Vagina (tissue), 2 donors: Measurements from ENCODE around the gene VPS8. TPM values are rescaled to one million over a fixed set of nuclear protein-coding genes. Genes with fewer than 3 reads are reported as not detected.
A peak's percentile ranks its signal among the peaks of the same experiment; 100 is the strongest.

Experiments used
- DNase-seq, 2 donors: peaks; one replicate each; pipeline ENCODE4 v3.0.0-alpha.2; 2017; ENCODE audit errors: extremely low spot score in 2 of 2
- H3K27ac ChIP-seq: fragments of 200-600 bp; sonication (generic); one replicate; pipeline ENCODE4 v1.5.1; 2019
- H3K27me3 ChIP-seq: fragments of 200-600 bp; sonication (generic); one replicate; pipeline ENCODE4 v1.5.1; 2019
- H3K36me3 ChIP-seq, 2 donors: fragments of 200-600 bp; sonication (generic); one replicate each; pipeline ENCODE4 v1.5.1; 2017 to 2019
- H3K4me1 ChIP-seq: fragments of 200-600 bp; sonication (generic); one replicate; pipeline ENCODE4 v1.5.1; 2019
- H3K4me3 ChIP-seq, 2 donors: fragments of 200-600 bp; sonication (generic); 1 replicate in 1 of 2; 2 replicates in 1 of 2; pipeline ENCODE4 v1.5.1; 2016 to 2019
- H3K9me3 ChIP-seq: fragments of 200-600 bp; sonication (generic); one replicate; pipeline ENCODE4 v1.5.1; 2019
- CTCF ChIP-seq, 3 experiments: fragments of 450-650 bp in 2 of 3; fragments of 200-600 bp in 1 of 3; sonication (generic) in 1 of 3; IDR thresholded peaks; one replicate each; pipeline ENCODE4 v1.5.1; 2017 to 2019; ENCODE audit warnings: antibody characterized with exemption in 3 of 3, mild to moderate bottlenecking in 2 of 3, moderate library complexity in 2 of 3
- POLR2A ChIP-seq, 2 donors: fragments of 450-650 bp; IDR thresholded peaks; one replicate each; pipeline ENCODE4 v1.6.1; 2017; ENCODE audit warnings: antibody characterized with exemption in 2 of 2, mild to moderate bottlenecking in 2 of 2, moderate library complexity in 2 of 2
- POLR2AphosphoS5 ChIP-seq, 2 donors: sonication (generic); formaldehyde crosslinking; IDR thresholded peaks; one replicate each; pipeline ENCODE4 v1.9.0; 2017; ENCODE audit warnings: antibody characterized with exemption in 2 of 2, mild to moderate bottlenecking in 2 of 2, low read depth in 1 of 2; ENCODE audit not compliant: insufficient read depth in 1 of 2
- intact Hi-C: fragments of 100-400 bp; cut with DNase I; formaldehyde crosslinking; loops from one replicate; pipeline ENCODE4 v1.15.1; 2023
- total RNA-seq: library from RNA; depleted of rRNA; stranded (reverse); fragments of >200 nt; gene quantifications from one replicate; pipeline ENCODE4 v1.2.3, GENCODE V29; 2016

VPS8 gene
- total RNA-seq, 1 donor from 2014 or later: 52.3 TPM

GRCh38 chr3:184771301-184772127, 40.5 kb upstream of the VPS8 start:
- Histone ChIP-seq H3K4me3 (no peak overlapping the region), H3K9me3 (no peaks in the 10 kb centered on the region), H3K4me1 (no peaks in the 10 kb centered on the region), H3K27ac (peak overlapping the region; percentile 25), H3K27me3 (no peaks in the 10 kb centered on the region), H3K36me3 (no peaks in the 10 kb centered on the region)
- TF ChIP-seq POLR2AphosphoS5 (IDR thresholded peaks at IDR 0.05; ENCODE audit: insufficient read depth in 1 of 2, low read depth in 1 of 2): no peak
- TF ChIP-seq POLR2A (IDR thresholded peaks at IDR 0.05): no peak
- no peak for TF ChIP-seq CTCF (IDR thresholded peaks at IDR 0.05)
- intact Hi-C loops: no loop called here
- DNase-seq: no peak

DNA sequence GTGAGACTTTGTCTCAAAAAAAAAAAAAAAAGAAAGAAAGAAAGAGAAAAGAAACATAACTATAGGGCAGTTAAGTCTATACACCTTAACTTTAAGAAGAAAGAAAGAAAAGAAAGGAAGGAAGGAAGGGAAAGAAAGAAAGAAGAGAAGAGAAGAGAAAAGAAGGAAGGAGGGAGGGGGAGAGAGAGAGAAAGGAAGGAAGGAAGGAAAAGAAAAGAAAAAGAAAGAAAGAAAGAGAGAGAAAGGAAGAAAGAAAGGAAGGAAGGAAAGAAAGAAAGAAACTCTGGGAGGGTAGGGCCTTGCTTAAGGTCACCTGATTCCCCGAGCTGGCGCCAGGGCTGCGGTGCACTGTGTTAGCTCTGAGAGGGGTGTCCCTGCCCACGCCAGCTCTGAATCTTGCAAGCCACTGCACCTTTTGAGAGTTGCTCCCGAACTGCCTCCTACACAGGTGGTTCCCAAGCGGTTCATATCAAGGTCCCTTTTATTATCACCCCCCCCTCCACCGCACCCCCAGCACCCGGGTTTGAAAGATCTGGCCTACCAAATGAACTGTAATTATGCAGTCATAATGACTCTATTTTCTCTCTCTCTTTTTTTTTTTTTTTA, 39.2 kb upstream of the VPS8 start:
- Histone ChIP-seq H3K4me3 (no peak overlapping the region), H3K36me3 (no peaks in the 10 kb centered on the region), H3K9me3 (no peaks in the 10 kb centered on the region), H3K4me1 (no peaks in the 10 kb centered on the region), H3K27me3 (no peaks in the 10 kb centered on the region), H3K27ac (peak overlapping the region; percentile 76)
- TF ChIP-seq POLR2A (IDR thresholded peaks at IDR 0.05) (no peak), CTCF (IDR thresholded peaks at IDR 0.05) (no peak), POLR2AphosphoS5 (IDR thresholded peaks at IDR 0.05; ENCODE audit: insufficient read depth in 1 of 2, low read depth in 1 of 2) (no peak)
- intact Hi-C loops: no loop called here
- no peak for DNase-seq

GRCh38 chr3:184773283-184774186, 38.4 kb upstream of the VPS8 start:
- H3K36me3 ChIP-seq: no peaks in the 10 kb centered on the region
- no peaks in the 10 kb centered on the region for H3K9me3 ChIP-seq
- DNase-seq: no peak
- TF ChIP-seq CTCF (IDR thresholded peaks at IDR 0.05): no peak
- peak in 1 of 2 donors; percentile 53 for TF ChIP-seq POLR2AphosphoS5 (IDR thresholded peaks at IDR 0.05; ENCODE audit: insufficient read depth in 1 of 2, low read depth in 1 of 2)
- no peaks in the 10 kb centered on the region for H3K27me3 ChIP-seq
- peak overlapping the region; percentile 76 for H3K27ac ChIP-seq
- no peaks in the 10 kb centered on the region for H3K4me1 ChIP-seq
- no peak overlapping the region for H3K4me3 ChIP-seq
- intact Hi-C loops: no loop called here

- H3K36me3 ChIP-seq: no peaks in the 10 kb centered on the region
- TF ChIP-seq CTCF (IDR thresholded peaks at IDR 0.05) (no peak), POLR2AphosphoS5 (IDR thresholded peaks at IDR 0.05; ENCODE audit: insufficient read depth in 1 of 2, low read depth in 1 of 2) (no peak), POLR2A (IDR thresholded peaks at IDR 0.05) (no peak)
- no peak for DNase-seq
- no peaks in the 10 kb centered on the region for H3K27me3 ChIP-seq
- H3K27ac ChIP-seq: no peak overlapping the region
- H3K9me3 ChIP-seq: no peaks in the 10 kb centered on the region
- intact Hi-C loops: loop anchor here (5.0 kb wide), 1 partner anchor 60 kb away; no protein-coding TSS in a partner anchor
- no peaks in the 10 kb centered on the region for H3K4me1 ChIP-seq
- no peak overlapping the region for H3K4me3 ChIP-seq
Measured at GRCh38 chr3:184776916-184777315, 35.0 kb upstream of the VPS8 start.
